WTC11 (cell line): ENCODE measurements around the gene RCN1. TPM values are rescaled to one million over a fixed set of nuclear protein-coding genes. Genes with fewer than 3 reads are reported as not detected.

Source experiments
- ATAC-seq: fragments of 200-7000 bp; cut with Tn5 transposase; 2 replicates; pipeline ENCODE4 v1.10.0; 2021; ENCODE audit warnings: mild to moderate bottlenecking, moderate library complexity
- CTCF ChIA-PET: fragments of 300-600 bp; sonication (Branson Sonifier 250); formaldehyde crosslinking; loops from one replicate; lab custom pipeline; 2021; ENCODE audit warnings: antibody characterized with exemption; lab: Charles Lee
- POLR2A ChIA-PET: fragments of 350-600 bp; sonication (Branson Sonifier 250); formaldehyde crosslinking; loops from one replicate; lab custom pipeline; 2021; ENCODE audit warnings: antibody characterized with exemption; lab: Charles Lee
- DNase-seq: peaks from one replicate; pipeline ENCODE4 v3.0.0; 2021; ENCODE audit warnings: low spot score
- H3K27ac Mint-ChIP-seq: 2 replicates; pipeline ENCODE4 v1.8.0; 2021; ENCODE audit warnings: mixed read lengths
- H3K27me3 Mint-ChIP-seq: 2 replicates; pipeline ENCODE4 v1.8.0; 2021; ENCODE audit warnings: low read depth, mild to moderate bottlenecking, moderate library complexity, mixed read lengths
- H3K36me3 Mint-ChIP-seq: 2 replicates; pipeline ENCODE4 v1.8.0; 2021; ENCODE audit warnings: mixed read lengths
- H3K4me1 Mint-ChIP-seq: 2 replicates; pipeline ENCODE4 v1.8.0; 2022; ENCODE audit warnings: mixed read lengths
- H3K4me3 Mint-ChIP-seq: 2 replicates; pipeline ENCODE4 v1.8.0; 2021; ENCODE audit warnings: mild to moderate bottlenecking, moderate library complexity, mixed read lengths
- H3K9me3 Mint-ChIP-seq: 2 replicates; pipeline ENCODE4 v1.8.0; 2021; ENCODE audit warnings: mixed read lengths
- CBFB ChIP-seq: sonication (generic); formaldehyde crosslinking; IDR thresholded peaks from 2 replicates; pipeline ENCODE4 v1.8.1; 2022; ENCODE audit warnings: mild to moderate bottlenecking, low read depth, missing genetic modification reagents
- CDX4 ChIP-seq: fragments of 250-450 bp; sonication (Bioruptor Pico); IDR thresholded peaks from 2 replicates; pipeline ENCODE4 v1.9.0; 2021; ENCODE audit warnings: moderate library complexity, mild to moderate bottlenecking, inconsistent platforms, borderline replicate concordance
- CTCF ChIP-seq: fragments of 200-600 bp; IDR thresholded peaks from 2 replicates; pipeline ENCODE4 v1.8.0; 2022; ENCODE audit warnings: antibody characterized with exemption
- ELF4 ChIP-seq: sonication (generic); formaldehyde crosslinking; IDR thresholded peaks from 2 replicates; pipeline ENCODE4 v1.8.1; 2022; ENCODE audit warnings: low read depth, mild to moderate bottlenecking, moderate library complexity, missing genetic modification reagents
- EMX1 ChIP-seq: fragments of 250-450 bp; sonication (Bioruptor Pico); IDR thresholded peaks from 2 replicates; pipeline ENCODE4 v1.8.0; 2021; ENCODE audit warnings: mild to moderate bottlenecking
- ESRRA ChIP-seq: sonication (generic); formaldehyde crosslinking; IDR thresholded peaks from 2 replicates; pipeline ENCODE4 v1.8.1; 2022; ENCODE audit warnings: mild to moderate bottlenecking, missing genetic modification reagents, borderline replicate concordance
- ETV6 ChIP-seq: sonication (generic); formaldehyde crosslinking; IDR thresholded peaks from 2 replicates; pipeline ENCODE4 v1.8.1; 2022; ENCODE audit warnings: mild to moderate bottlenecking, missing genetic modification reagents
- FOXK1 ChIP-seq: sonication (generic); formaldehyde crosslinking; IDR thresholded peaks from 2 replicates; pipeline ENCODE4 v1.8.0; 2022; ENCODE audit warnings: mild to moderate bottlenecking, moderate library complexity, missing genetic modification reagents
- GTF2I ChIP-seq: fragments of 250-450 bp; sonication (Bioruptor Pico); conservative IDR thresholded peaks from 2 replicates; pipeline ENCODE4 v1.4.0; 2021; ENCODE audit warnings: mild to moderate bottlenecking
- NR3C1 ChIP-seq: sonication (generic); formaldehyde crosslinking; conservative IDR thresholded peaks from 2 replicates; pipeline ENCODE4 v1.8.1; 2023; ENCODE audit warnings: low read depth, mild to moderate bottlenecking, missing genetic modification reagents
- PREB ChIP-seq: sonication (generic); formaldehyde crosslinking; IDR thresholded peaks from 2 replicates; pipeline ENCODE4 v1.8.1; 2022; ENCODE audit warnings: mild to moderate bottlenecking, missing genetic modification reagents, moderate library complexity, borderline replicate concordance
- RORB ChIP-seq: fragments of 250-450 bp; sonication (Bioruptor Pico); IDR thresholded peaks from 2 replicates; pipeline ENCODE4 v1.9.0; 2021; ENCODE audit warnings: mild to moderate bottlenecking
- ZNF232 ChIP-seq: sonication (generic); formaldehyde crosslinking; IDR thresholded peaks from 2 replicates; pipeline ENCODE4 v1.8.0; 2022; ENCODE audit warnings: mild to moderate bottlenecking, missing genetic modification reagents
- ZNF671 ChIP-seq: fragments of 250-450 bp; sonication (Bioruptor Pico); IDR thresholded peaks from 2 replicates; pipeline ENCODE4 v1.8.0; 2021; ENCODE audit warnings: mild to moderate bottlenecking
- total RNA-seq: library from RNA; stranded (reverse); gene quantifications from 3 replicates; pipeline ENCODE4 v1.2.3, GENCODE V29; 2021
- TF ChIP-seq, protein P1 (sequence below): sonication (generic); formaldehyde crosslinking; IDR thresholded peaks from 2 replicates; pipeline ENCODE4 v1.8.0; 2022; ENCODE audit warnings: mild to moderate bottlenecking, missing genetic modification reagents
- TF ChIP-seq, protein P2 (sequence below): sonication (generic); formaldehyde crosslinking; IDR thresholded peaks from 2 replicates; pipeline ENCODE4 v1.8.1; 2023; ENCODE audit warnings: mild to moderate bottlenecking, missing genetic modification reagents, moderate library complexity
- TF ChIP-seq, protein P3 (sequence below): sonication (generic); formaldehyde crosslinking; IDR thresholded peaks from 2 replicates; pipeline ENCODE4 v1.8.0; 2022; ENCODE audit warnings: mild to moderate bottlenecking, missing genetic modification reagents

RCN1 gene
- total RNA-seq, 1 experiment from 2014 or later: 96.2 TPM

DNA sequence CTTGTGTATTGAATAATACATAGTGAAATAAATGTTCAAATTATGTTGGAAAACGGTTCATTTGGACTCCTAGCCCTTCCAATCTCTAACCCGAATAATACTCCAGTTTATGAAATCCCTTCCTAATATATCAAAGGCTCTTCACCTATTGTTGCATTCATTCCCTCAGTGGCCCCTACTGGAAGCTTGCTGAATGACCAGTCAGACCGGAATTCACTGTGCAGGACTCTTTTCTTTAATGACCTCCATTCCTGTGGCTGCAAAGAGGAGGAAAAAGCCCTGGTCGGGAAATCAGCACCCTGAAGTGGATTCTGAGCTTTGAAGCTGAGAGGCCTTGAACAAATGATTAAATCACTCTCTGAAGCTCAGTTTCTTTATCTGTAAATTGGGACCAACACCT lies 19.1 kb upstream of the RCN1 start:
- no peak overlapping the region for H3K4me3 Mint-ChIP-seq
- peaks cover 30% of the 10 kb centered on the region for H3K4me1 Mint-ChIP-seq
- peaks cover 2% of the 10 kb centered on the region; the same call in 1 of the 2 replicates for H3K27me3 Mint-ChIP-seq
- ChIA-PET CTCF (interaction anchor here (0.8 to 1.9 kb wide), 6 partner anchors 10 to 104 kb away, joined by 3 to 10 read pairs (median 4); no protein-coding TSS in a partner anchor), POLR2A (no interaction called here)
- TF ChIP-seq ZNF671 (CRISPR knock-in tag) (no peak), CTCF (peak; percentile 23; the same call in 1 of the 2 replicates)
- DNase-seq: peak; percentile 30
- H3K36me3 Mint-ChIP-seq: no peaks in the 10 kb centered on the region
- H3K27ac Mint-ChIP-seq: no peak overlapping the region
- peaks cover 8% of the 10 kb centered on the region for H3K9me3 Mint-ChIP-seq
- ATAC-seq: peak; percentile 65

DNA sequence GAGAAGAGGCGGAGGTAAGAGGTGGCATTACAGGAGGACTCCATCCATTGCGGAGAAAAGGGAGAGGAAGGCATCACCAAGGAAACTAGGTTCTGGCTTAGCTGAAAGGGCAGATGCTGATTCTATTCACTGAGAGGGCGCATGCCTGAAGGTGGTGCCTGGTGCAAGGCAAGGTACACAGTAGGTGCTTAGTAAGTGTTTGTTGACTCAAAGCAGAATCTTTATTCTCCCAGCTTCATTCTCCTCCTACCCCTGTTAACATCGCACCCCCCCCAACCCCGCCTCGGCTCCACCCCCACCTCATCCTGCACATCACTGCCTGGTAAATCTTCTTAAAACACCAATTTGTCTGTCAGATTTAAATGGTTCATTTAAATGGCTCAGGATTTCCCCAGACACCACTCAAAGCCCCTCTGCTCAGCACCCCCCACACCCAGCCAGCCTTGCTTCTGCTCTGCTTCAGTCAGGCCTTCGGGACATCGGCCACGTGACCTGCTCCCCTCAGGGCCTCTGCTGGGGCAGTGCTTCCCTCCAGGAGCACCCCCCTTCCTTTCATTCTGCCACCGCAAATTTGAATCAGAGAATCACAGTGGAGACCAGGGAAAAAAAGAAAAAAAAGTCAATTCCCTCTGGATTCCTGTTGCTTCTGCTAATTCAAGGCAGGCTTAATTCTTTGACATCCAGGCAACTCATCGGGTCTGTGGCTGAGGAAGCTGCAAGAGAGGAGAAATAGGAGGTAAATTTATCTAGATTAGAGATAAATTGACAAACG lies 17.8 kb upstream of the RCN1 start:
- Mint-ChIP-seq H3K27me3 (peaks cover 2% of the 10 kb centered on the region; the same call in 1 of the 2 replicates), H3K9me3 (peaks cover 16% of the 10 kb centered on the region), H3K4me1 (peaks cover 30% of the 10 kb centered on the region), H3K4me3 (no peak overlapping the region), H3K27ac (no peak overlapping the region), H3K36me3 (no peaks in the 10 kb centered on the region)
- DNase-seq: peak; percentile 35
- ATAC-seq: peak; percentile 85
- POLR2A ChIA-PET: interaction anchor here (0.6 to 1.0 kb wide), 2 partner anchors 18 to 446 kb away, joined by 4 read pairs; partner anchors contain the start of gene RCN1
- TF ChIP-seq ELF4 (CRISPR knock-in tag) (no peak), ZNF232 (CRISPR knock-in tag) (no peak), CBFB (CRISPR knock-in tag) (no peak), GTF2I (CRISPR knock-in tag) (no peak)
- TF ChIP-seq, protein P1, sequence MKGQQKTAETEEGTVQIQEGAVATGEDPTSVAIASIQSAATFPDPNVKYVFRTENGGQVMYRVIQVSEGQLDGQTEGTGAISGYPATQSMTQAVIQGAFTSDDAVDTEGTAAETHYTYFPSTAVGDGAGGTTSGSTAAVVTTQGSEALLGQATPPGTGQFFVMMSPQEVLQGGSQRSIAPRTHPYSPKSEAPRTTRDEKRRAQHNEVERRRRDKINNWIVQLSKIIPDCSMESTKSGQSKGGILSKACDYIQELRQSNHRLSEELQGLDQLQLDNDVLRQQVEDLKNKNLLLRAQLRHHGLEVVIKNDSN: peak; percentile 84
- TF ChIP-seq, protein P2, sequence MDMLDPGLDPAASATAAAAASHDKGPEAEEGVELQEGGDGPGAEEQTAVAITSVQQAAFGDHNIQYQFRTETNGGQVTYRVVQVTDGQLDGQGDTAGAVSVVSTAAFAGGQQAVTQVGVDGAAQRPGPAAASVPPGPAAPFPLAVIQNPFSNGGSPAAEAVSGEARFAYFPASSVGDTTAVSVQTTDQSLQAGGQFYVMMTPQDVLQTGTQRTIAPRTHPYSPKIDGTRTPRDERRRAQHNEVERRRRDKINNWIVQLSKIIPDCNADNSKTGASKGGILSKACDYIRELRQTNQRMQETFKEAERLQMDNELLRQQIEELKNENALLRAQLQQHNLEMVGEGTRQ (CRISPR knock-in tag): peak; percentile 92
- CTCF ChIA-PET: interaction anchor here (0.7 to 2.0 kb wide), 9 partner anchors 9 to 260 kb away, joined by 3 to 10 read pairs (median 4); partner anchors contain the start of gene RCN1

DNA sequence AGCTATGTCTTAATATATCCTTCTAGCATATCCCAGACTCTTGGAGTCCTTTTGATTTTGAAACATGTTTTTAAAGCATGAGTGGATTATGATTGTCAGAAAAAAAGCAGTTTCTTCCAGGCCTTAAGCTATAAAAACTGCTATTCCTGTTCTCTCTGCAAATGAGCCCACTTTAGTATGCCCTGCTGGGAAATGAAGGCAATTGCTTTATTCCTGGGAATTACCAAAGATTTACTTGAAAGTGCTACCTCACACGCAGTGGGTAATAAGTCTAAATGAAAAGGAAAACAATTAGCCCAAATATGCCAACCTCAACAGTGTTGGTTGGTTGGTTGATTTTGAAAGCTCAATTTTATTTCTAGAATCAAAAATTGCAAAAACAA lies 17.2 kb upstream of the RCN1 start:
- no peak for DNase-seq
- Mint-ChIP-seq H3K27ac (no peak overlapping the region), H3K4me3 (no peak overlapping the region), H3K4me1 (peaks cover 30% of the 10 kb centered on the region), H3K9me3 (peaks cover 16% of the 10 kb centered on the region), H3K36me3 (no peaks in the 10 kb centered on the region), H3K27me3 (peaks cover 2% of the 10 kb centered on the region; the same call in 1 of the 2 replicates)
- ChIA-PET CTCF (interaction anchor here (0.7 to 2.0 kb wide), 7 partner anchors 9 to 260 kb away, joined by 3 to 5 read pairs (median 3); partner anchors contain the start of gene RCN1), POLR2A (interaction anchor here (0.6 to 1.0 kb wide), 2 partner anchors 17 to 446 kb away, joined by 4 read pairs; partner anchors contain the start of gene RCN1)
- no peak for ATAC-seq
- TF ChIP-seq ESRRA (no peak), PREB (CRISPR knock-in tag) (no peak), EMX1 (CRISPR knock-in tag) (no peak), RORB (CRISPR knock-in tag) (no peak), ETV6 (no peak), FOXK1 (no peak), NR3C1 (CRISPR knock-in tag) (no peak), CDX4 (CRISPR knock-in tag) (no peak)
- TF ChIP-seq, protein P3, sequence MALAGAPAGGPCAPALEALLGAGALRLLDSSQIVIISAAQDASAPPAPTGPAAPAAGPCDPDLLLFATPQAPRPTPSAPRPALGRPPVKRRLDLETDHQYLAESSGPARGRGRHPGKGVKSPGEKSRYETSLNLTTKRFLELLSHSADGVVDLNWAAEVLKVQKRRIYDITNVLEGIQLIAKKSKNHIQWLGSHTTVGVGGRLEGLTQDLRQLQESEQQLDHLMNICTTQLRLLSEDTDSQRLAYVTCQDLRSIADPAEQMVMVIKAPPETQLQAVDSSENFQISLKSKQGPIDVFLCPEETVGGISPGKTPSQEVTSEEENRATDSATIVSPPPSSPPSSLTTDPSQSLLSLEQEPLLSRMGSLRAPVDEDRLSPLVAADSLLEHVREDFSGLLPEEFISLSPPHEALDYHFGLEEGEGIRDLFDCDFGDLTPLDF (CRISPR knock-in tag): no peak
